Measurements from ENCODE around the gene GTF3C1.

DNA sequence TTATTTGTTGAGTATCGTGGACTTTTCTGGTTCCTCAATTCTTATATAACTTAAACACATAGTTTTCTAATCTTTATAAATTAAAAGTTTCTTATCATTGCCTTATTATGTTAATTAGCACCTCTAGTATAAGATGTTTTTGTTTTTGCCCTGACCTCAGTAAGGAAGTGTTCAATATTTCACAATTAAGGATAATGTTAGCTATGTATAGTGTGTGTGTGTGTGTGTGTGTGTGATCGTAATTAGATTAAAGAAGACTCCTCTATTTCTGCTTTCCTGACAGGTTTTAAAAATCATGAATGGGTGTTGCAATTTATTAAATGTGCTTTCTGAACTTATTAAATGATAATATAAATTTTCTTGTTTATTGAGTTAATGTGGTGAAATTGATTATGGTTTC, 135.8 kb downstream of the GTF3C1 start:
- TF ChIP-seq, protein P1, sequence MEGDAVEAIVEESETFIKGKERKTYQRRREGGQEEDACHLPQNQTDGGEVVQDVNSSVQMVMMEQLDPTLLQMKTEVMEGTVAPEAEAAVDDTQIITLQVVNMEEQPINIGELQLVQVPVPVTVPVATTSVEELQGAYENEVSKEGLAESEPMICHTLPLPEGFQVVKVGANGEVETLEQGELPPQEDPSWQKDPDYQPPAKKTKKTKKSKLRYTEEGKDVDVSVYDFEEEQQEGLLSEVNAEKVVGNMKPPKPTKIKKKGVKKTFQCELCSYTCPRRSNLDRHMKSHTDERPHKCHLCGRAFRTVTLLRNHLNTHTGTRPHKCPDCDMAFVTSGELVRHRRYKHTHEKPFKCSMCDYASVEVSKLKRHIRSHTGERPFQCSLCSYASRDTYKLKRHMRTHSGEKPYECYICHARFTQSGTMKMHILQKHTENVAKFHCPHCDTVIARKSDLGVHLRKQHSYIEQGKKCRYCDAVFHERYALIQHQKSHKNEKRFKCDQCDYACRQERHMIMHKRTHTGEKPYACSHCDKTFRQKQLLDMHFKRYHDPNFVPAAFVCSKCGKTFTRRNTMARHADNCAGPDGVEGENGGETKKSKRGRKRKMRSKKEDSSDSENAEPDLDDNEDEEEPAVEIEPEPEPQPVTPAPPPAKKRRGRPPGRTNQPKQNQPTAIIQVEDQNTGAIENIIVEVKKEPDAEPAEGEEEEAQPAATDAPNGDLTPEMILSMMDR (IDR thresholded peaks at IDR 0.05) = no peak
- no peak for TF ChIP-seq POLR2A (IDR thresholded peaks at IDR 0.05)

All from breast epithelium (tissue), 3 donors.